Tibial nerve (tissue), 4 donors: ENCODE results near the gene ERFE. TPM values are rescaled to one million over a fixed set of nuclear protein-coding genes. Genes with fewer than 3 reads are reported as not detected.
"Not testable (repeated sequence)": the region's sequence is repeated elsewhere in the genome, so short reads cannot be mapped to it uniquely, and the experiment has no call there.

ENCODE experiments used
- DNase-seq, 2 donors: peaks; one replicate each; pipeline ENCODE4 v3.0.0-alpha.2; 2019; ENCODE audit warnings: low spot score in 2 of 2
- H3K27ac ChIP-seq, 4 donors: fragments of 200-600 bp; sonication (generic) in 3 of 4; one replicate each; pipeline ENCODE4 v1.5.1; 2017 to 2019; ENCODE audit warnings: mild to moderate bottlenecking in 1 of 4
- H3K27me3 ChIP-seq, 2 donors: fragments of 200-600 bp; sonication (generic) in 1 of 2; one replicate each; pipeline versions ENCODE4 v1.5.1 to v1.6.0; 2017 to 2019
- H3K36me3 ChIP-seq, 3 donors: fragments of 200-600 bp; sonication (generic); one replicate each; pipeline ENCODE4 v1.5.1; 2018 to 2019
- H3K4me1 ChIP-seq, 4 donors: fragments of 200-600 bp; sonication (generic) in 3 of 4; one replicate each; pipeline ENCODE4 v1.5.1; 2017 to 2019
- H3K4me3 ChIP-seq, 4 donors: fragments of 200-600 bp; sonication (generic) in 3 of 4; one replicate each; pipeline ENCODE4 v1.5.1; 2017 to 2019; ENCODE audit warnings: mild to moderate bottlenecking in 1 of 4, moderate library complexity in 1 of 4
- H3K9me3 ChIP-seq, 4 donors: fragments of 200-600 bp; sonication (generic) in 3 of 4; one replicate each; pipeline ENCODE4 v1.5.1; 2017 to 2019
- CTCF ChIP-seq, 5 experiments: fragments of 200-600 bp in 3 of 5; fragments of 450-650 bp in 2 of 5; sonication (generic) in 3 of 5; IDR thresholded peaks; one replicate each; pipeline ENCODE4 v1.5.1; 2016 to 2019; ENCODE audit warnings: antibody characterized with exemption in 5 of 5, mild to moderate bottlenecking in 3 of 5, moderate library complexity in 2 of 5
- EP300 ChIP-seq, 2 donors: sonication (generic); formaldehyde crosslinking; IDR thresholded peaks; one replicate each; pipeline ENCODE4 v1.6.1; 2017; ENCODE audit warnings: antibody characterized with exemption in 2 of 2, mild to moderate bottlenecking in 1 of 2
- POLR2A ChIP-seq, 2 donors: fragments of 450-650 bp; IDR thresholded peaks; one replicate each; pipeline ENCODE4 v1.6.1; 2017; ENCODE audit warnings: antibody characterized with exemption in 2 of 2, mild to moderate bottlenecking in 2 of 2, moderate library complexity in 2 of 2
- WGBS, 2 donors: methylation state at CpG; one replicate each; pipeline ENCODE4 v1.1.5; 2018; 5-methylcytosine and 5-hydroxymethylcytosine counted together
- total RNA-seq, 4 donors: library from RNA; depleted of rRNA; stranded (reverse); fragments of >200 nt; gene quantifications; one replicate each; pipeline ENCODE4 v1.1.0, GENCODE V29; 2016

ERFE gene, protein sequence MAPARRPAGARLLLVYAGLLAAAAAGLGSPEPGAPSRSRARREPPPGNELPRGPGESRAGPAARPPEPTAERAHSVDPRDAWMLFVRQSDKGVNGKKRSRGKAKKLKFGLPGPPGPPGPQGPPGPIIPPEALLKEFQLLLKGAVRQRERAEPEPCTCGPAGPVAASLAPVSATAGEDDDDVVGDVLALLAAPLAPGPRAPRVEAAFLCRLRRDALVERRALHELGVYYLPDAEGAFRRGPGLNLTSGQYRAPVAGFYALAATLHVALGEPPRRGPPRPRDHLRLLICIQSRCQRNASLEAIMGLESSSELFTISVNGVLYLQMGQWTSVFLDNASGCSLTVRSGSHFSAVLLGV
- not detected for total RNA-seq

- H3K27me3 ChIP-seq, result peaks cover 0 to 47% of the 10 kb centered on the region in 2 donors
- TF ChIP-seq EP300 (IDR thresholded peaks at IDR 0.05), result no peak
- TF ChIP-seq CTCF (IDR thresholded peaks at IDR 0.05), result peak in 3 of 5 experiments; percentile 33 to 64 (median 45)
- 15 to 18% methylated on average over 17 to 30 of the region's 61 CpGs for WGBS, 2 donors
- peak within 1 kb of the TSS in 3 of 4 donors; percentile 13 to 47 (median 29) for H3K4me3 ChIP-seq
- H3K27ac ChIP-seq, result no peak within 1 kb of the TSS
- H3K9me3 ChIP-seq, result no peaks in the 10 kb centered on the region
- peaks cover 0 to 29% (median 8%) of the 10 kb centered on the region in 4 donors for H3K4me1 ChIP-seq
- DNase-seq, result no peak
- no peaks in the 10 kb centered on the region for H3K36me3 ChIP-seq
These were observed at the start of gene ERFE for GRCh38 chr2:238158509-238159070. TSS of gene ERFE (plus strand) at chr2:238158970. CDS start at chr2:238159008, 38 bp downstream.

GRCh38 chr2:238113611-238114010, 45.2 kb upstream of the ERFE start:
- peaks cover 0 to 41% of the 10 kb centered on the region in 2 donors for H3K27me3 ChIP-seq
- H3K27ac ChIP-seq, result no peak overlapping the region
- H3K9me3 ChIP-seq, result peaks cover 0 to 17% (median 3%) of the 10 kb centered on the region in 4 donors
- H3K4me3 ChIP-seq, result no peak overlapping the region
- DNase-seq, result no peak
- peaks cover 0 to 4% (median 0%) of the 10 kb centered on the region in 4 donors for H3K4me1 ChIP-seq
- WGBS, 2 donors, result 79 to 86% methylated on average over 13 of the region's 13 CpGs
- TF ChIP-seq EP300 (IDR thresholded peaks at IDR 0.05) (no peak), POLR2A (IDR thresholded peaks at IDR 0.05) (no peak), CTCF (IDR thresholded peaks at IDR 0.05) (no peak)
- no peaks in the 10 kb centered on the region for H3K36me3 ChIP-seq

GRCh38 chr2:238114331-238114841, 44.4 kb upstream of the ERFE start:
- no peak overlapping the region for H3K4me3 ChIP-seq
- DNase-seq, result no peak
- H3K4me1 ChIP-seq, result no peaks in the 10 kb centered on the region
- peaks cover 0 to 17% (median 3%) of the 10 kb centered on the region in 4 donors for H3K9me3 ChIP-seq
- H3K27me3 ChIP-seq, result peaks cover 0 to 41% of the 10 kb centered on the region in 2 donors
- TF ChIP-seq POLR2A (IDR thresholded peaks at IDR 0.05) (no peak), CTCF (IDR thresholded peaks at IDR 0.05) (no peak), EP300 (IDR thresholded peaks at IDR 0.05) (no peak)
- H3K27ac ChIP-seq, result no peak overlapping the region
- 71 to 72% methylated on average over 16 of the region's 16 CpGs for WGBS, 2 donors
- H3K36me3 ChIP-seq, result no peaks in the 10 kb centered on the region

GRCh38 chr2:238114851-238115660, 43.7 kb upstream of the ERFE start:
- TF ChIP-seq POLR2A (IDR thresholded peaks at IDR 0.05) (no peak), CTCF (IDR thresholded peaks at IDR 0.05) (no peak), EP300 (IDR thresholded peaks at IDR 0.05) (no peak)
- 87 to 90% methylated on average over 22 to 32 of the region's 32 CpGs for WGBS, 2 donors

DNA sequence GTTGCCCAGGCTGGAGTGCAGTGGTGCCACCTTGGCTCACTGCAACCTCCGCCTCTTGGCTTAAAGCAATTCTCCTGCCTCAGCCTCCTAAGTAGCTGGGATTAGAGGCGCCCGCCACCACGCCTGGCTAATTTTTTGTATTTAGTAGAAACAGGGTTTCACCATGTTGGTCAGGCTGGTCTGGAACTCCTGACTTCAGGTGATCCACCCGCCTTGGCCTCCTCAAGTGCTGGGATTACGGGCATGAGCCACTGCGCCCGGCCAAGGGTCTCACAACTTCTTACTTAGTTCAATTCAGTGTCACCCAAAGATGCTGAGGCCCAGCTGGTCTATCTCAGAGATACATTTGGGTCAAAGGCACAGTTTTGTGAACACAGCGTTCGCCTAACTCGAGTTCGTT, 43.1 kb upstream of the ERFE start:
- H3K36me3 ChIP-seq, H3K4me1 ChIP-seq, H3K27ac ChIP-seq, DNase-seq, H3K4me3 ChIP-seq: not testable (repeated sequence)
- WGBS, 2 donors, result 97 to 98% methylated on average over 12 of the region's 12 CpGs
- Histone ChIP-seq H3K27me3 (peaks cover 0 to 55% of the 10 kb centered on the region in 2 donors), H3K9me3 (peaks cover 0 to 17% (median 3%) of the 10 kb centered on the region in 4 donors)

More at GRCh38 chr2:238114851-238115660, 43.7 kb upstream of the ERFE start:
- Histone ChIP-seq H3K36me3 (no peaks in the 10 kb centered on the region), H3K27ac (no peak overlapping the region), H3K27me3 (peaks cover 0 to 48% of the 10 kb centered on the region in 2 donors), H3K4me3 (no peak overlapping the region), H3K9me3 (peaks cover 0 to 17% (median 3%) of the 10 kb centered on the region in 4 donors), H3K4me1 (no peaks in the 10 kb centered on the region)
- no peak for DNase-seq
